HG02610 (cell line): ENCODE measurements around the gene DOK3.

Source experiments
- ATAC-seq: cut with Tn5 transposase; IDR thresholded peaks from one replicate; pipeline ENCODE4 v1.9.1; 2021; ENCODE audit warnings: mild to moderate bottlenecking, moderate library complexity; ENCODE audit not compliant: unreplicated experiment

The DOK3 gene

GRCh38 chr5:177513500-177513899 lies 3.9 kb upstream of the DOK3 start:
- no peak for ATAC-seq

- no peak for ATAC-seq
Observed at GRCh38 chr5:177512736-177513380, 3.2 kb upstream of the DOK3 start.

- no peak for ATAC-seq
Observed at GRCh38 chr5:177511796-177512675, 2.4 kb upstream of the DOK3 start.

DNA sequence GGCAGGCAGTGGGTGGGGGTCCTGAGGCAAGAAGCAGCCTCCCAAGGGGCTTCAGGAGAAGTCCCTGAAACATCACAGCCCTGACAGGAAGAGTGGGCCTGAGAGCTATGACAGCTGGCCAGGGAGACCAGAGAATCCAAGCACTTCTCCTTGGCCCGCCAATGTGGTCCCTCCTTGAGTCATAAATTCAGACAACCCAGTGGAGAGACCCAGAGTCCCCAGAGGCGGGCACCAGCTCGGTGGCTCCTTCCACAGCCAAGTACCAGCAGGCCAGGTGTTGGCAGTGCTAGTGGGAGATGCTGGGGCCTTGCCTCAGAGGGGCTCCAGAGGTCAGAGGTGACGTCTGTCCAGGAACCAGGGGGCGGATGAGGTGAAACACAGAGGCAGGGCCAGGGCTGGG lies 1.6 kb upstream of the DOK3 start:
- no peak for ATAC-seq

GRCh38 chr5:177510567-177511053 lies 984 bp upstream of the DOK3 start:
- ATAC-seq, result peak; percentile 33

DNA sequence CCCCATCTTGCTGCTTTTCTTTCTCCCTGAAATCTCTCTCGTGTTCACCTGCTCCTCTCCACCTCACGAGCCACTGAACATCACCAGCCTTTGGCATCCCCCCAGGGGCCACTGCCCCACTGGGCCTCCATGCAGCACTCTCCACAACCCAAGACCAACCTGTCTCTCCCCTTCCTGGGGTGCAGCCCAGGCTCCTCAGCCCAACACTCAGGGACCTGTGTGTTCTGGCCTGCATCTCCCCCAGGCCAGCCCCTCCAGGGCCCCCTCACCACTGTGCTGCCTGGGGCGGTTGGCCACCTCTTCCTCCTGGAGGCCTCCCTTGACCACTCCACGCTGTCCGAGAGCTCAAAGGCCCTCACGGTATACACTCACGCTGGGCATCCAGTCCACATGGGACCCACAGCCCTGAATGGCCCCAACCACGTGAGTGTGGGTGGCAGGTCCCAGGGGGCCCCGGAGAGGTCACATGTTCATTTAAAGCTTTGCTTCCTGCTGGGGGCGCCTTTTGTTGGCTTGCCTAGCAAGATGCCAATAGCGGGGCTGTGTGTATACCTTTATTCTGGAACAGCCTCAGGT lies 453 bp upstream of the DOK3 start:
- ATAC-seq, result no peak

DNA sequence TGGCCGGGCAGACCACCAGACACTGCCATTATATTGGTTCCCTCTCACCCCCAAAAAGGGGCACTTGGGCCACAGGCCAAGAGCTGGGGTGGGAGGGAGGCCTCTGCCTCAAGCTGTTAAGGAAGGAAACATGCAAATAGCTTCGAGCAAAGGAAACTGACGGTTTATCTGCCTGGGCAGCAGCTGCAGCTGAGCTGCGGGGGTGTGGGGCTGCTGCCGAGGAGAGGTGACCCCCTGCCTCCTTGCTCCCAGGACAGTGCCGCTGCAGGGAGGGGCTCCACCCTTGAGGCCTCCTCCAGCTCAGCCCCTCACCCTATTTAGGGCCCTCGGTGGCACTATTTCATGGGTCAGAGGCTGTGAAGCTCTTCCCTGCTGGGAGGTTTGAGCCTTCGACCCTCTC lies 789 bp downstream of the DOK3 start:
- no peak for ATAC-seq

- ATAC-seq, result no peak
Observed at GRCh38 chr5:177508221-177508611, 1.4 kb downstream of the DOK3 start.

- no peak for ATAC-seq
Observed at GRCh38 chr5:177507596-177508220, 1.9 kb downstream of the DOK3 start.

GRCh38 chr5:177507165-177507564 lies 2.5 kb downstream of the DOK3 start:
- no peak for ATAC-seq

DNA sequence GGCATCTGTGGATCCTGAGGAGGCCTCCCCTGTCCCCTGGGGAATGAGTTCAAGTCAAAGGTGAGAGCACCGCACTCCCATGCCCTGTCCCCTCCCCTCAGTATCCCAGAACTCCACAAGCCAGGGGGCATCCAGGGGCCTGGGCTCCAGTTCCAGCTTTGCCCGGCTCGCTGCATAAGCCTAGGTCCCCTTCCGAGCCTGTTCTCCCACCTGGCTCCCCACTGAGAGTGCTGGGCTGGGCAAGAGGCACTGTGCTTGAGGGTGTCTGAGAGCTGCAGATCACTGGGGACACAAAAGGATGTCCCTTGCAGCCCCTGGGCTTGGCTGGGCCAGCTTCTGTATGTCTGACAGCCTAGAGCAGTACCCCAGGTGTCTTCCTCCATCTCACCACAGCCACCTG lies 4.6 kb downstream of the DOK3 start:
- no peak for ATAC-seq

DNA sequence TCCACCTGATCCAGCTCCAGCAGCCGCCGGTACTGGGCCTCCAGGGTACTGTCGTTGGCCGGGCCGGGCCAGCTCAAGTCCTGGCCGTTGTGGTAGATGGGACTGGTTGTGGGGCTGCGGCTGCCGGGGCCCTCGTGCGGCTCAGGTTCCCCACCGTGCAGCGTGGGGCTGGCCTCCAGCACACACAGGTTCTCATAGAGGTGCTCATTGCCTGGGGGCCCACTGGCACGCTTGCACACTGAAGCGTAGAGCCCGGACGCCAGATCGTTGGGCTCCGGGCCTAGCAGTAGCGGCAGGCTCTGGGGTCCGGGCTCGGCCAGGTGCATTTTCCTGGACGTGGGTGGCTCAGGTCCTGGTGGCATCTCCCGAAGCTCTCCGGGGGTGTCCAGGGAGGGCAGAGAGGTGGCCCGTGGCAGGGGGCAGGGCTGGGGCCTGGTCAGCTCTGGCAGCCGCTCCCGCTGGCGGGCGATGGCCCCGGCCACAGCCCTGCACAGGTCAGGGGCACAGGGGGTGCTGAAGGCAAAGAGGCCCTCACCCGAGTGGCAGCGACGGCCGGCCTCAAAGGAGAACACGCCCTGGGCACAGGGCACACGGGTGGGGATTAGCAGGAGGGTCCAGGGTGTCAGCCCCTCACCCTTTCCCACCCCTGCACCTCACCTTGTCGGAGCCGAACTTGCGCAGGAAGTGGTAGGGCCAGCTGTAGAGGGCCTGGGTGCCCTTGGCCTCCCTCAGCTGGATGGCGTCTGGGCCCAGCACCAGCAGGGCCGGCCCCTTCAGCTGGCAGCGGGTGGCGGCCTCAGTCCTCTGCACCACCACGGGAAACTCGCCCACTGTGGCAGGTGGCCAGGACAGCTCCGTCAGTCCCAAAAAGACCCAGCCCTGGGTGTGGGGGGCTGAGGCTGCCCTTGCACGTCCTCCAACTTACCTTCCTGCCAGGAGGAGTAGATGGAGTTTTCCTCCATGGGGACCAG lies 5.3 kb downstream of the DOK3 start:
- no peak for ATAC-seq

- no peak for ATAC-seq
Observed at GRCh38 chr5:177503351-177504085, 6.1 kb downstream of the DOK3 start.

GRCh38 chr5:177502886-177503285 lies 6.7 kb downstream of the DOK3 start:
- no peak for ATAC-seq

GRCh38 chr5:177501874-177502678 lies 7.5 kb downstream of the DOK3 start:
- no peak for ATAC-seq

GRCh38 chr5:177500685-177501522 lies 8.7 kb downstream of the DOK3 start:
- ATAC-seq, result no peak

- no peak for ATAC-seq
Observed at GRCh38 chr5:177499842-177500241, 9.8 kb downstream of the DOK3 start.
